ENCODE measurements around the gene WTAP.
"Not testable (repeated sequence)": the region's sequence is repeated elsewhere in the genome, so short reads cannot be mapped to it uniquely, and the experiment has no call there.

WTAP gene

DNA sequence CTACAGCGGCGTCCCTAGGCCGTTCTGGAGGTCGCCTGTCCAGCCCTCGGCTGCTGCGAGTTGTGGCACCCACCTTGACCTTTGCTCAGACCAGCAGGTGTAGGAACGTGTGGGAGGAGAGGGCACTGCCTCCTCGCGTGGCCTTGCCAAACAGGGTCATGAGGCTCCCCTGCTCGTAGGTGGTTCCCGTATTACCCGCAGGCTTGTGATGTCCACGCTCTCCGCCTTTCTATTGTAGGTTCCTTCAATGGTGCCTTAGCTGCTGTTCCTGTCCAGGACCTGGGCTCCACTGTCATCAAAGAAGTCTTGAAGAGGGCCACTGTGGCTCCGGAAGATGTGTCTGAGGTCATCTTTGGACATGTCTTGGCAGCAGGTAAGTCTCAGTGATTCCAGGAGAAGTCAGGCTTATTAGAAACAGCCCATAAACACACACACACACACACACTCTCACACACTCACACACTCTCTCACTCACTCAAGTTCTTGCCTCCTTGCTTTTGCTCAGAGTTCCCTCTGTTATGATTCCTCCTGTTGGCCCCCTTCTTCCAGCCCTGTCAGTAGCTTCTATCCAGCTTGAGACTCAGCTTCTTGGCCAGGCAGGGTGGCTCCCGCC is 35.5 kb downstream of the WTAP start:
- no peak for FAIRE-seq

DNA sequence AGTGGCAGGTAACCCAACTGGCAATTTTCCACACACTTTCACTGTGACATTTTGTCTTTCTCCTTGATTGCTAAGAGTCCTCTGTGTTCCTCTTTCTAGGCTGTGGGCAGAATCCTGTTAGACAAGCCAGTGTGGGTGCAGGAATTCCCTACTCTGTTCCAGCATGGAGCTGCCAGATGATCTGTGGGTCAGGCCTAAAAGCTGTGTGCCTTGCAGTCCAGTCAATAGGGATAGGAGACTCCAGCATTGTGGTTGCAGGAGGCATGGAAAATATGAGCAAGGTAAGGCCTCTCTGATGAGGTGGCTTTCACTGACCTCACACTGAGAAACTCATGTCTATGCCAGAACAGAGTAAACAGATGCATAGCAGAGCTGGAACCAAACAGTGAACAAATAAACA is 39.6 kb downstream of the WTAP start:
- FAIRE-seq: no peak

DNA sequence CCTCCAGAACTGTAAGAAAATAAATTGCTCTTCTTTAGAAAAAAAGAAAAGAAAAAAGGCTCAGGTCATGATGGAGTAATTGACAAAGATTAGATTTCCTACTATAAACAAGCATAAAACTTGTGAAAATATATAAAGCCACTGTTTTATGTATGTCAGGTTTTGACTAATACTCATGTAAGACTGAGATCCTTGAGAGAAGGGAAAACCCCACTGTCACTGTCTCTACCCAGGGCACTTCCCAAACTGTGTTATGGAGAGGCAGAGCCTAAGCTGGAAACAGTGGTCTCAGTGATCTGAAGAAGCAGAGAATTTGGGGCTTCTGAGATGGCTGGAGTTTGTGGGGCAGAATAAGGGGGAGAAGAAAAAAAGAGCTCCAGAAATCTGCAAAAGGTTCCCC is 42.2 kb downstream of the WTAP start:
- no peak for FAIRE-seq

DNA sequence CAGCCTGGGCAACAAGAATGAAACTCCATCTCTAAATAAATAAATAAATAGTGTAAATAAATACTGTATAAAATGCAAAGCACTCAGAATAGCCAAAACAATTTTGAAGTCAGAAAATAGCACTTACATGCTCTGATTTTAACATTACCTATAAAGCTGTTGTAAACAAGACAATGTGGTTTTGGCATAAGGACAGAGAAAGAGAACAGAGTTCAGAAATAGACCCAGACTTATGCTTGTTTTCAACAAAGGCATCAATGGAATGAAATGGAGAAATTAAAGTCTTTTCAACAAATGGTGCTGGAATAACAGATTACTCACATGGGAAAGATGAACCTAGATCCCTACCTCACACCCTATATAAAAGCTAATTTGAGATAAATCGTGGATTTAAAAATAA is 44.9 kb downstream of the WTAP start:
- no peak for FAIRE-seq

DNA sequence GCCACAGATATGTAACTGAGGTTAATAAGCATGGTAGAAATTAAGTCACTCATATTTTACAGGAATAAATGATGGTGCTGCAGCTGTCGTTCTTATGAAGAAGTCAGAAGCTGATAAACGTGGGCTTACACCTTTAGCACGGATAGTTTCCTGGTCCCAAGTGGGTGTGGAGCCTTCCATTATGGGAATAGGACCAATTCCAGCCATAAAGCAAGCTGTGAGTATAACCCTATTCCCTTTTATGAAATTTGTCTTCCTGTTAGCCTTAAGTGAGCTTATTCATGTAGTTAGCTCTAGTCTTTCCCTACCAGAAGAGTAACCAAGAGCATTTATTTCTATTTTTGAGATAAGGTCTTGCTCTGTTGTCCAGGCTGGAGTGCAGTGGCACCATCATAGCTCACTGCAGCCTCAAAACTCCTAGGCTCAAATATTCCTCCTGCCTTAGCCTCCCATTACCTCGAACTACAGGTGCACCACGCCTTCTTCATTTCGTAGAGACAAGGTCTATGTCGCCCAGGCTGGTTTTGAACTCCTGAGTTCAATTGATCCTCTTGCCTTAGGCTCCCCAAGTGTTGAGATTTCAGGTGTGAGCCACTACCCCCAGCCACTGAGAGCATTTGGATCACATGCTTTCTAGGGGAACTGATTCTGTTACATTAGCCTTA is 50.1 kb downstream of the WTAP start:
- FAIRE-seq: no peak

DNA sequence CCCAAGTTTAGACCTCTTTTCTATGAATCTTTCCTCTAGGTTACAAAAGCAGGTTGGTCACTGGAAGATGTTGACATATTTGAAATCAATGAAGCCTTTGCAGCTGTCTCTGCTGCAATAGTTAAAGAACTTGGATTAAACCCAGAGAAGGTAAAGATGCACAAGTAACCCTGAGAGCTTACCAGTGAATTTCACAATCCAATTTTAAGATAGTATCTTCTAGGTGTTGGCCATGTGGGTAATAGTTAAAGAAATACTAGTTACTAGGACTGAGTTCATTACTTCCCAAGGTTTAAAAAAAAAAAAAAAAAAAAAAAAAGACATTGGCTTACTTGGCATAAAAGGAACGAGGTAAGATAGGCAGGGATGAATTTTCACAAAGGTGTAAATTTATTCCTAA is 50.8 kb downstream of the WTAP start:
- no peak for FAIRE-seq

DNA sequence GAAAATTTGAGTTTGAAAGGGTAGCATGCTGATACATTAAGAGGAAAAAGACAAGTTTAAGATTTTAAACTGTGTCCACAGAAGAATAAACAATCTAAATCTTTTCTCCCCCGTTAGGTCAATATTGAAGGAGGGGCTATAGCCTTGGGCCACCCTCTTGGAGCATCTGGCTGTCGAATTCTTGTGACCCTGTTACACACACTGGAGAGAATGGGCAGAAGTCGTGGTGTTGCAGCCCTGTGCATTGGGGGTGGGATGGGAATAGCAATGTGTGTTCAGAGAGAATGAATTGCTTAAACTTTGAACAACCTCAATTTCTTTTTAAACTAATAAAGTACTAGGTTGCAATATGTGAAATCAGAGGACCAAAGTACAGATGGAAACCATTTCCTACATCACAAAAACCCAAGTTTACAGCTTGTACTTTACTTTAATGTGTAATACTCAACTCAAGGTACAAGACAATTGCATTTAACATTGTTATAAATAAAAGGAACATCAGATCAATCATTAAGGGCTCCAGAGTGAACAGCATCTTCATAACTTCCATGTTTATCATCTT is 51.3 kb downstream of the WTAP start:
- FAIRE-seq: no peak

DNA sequence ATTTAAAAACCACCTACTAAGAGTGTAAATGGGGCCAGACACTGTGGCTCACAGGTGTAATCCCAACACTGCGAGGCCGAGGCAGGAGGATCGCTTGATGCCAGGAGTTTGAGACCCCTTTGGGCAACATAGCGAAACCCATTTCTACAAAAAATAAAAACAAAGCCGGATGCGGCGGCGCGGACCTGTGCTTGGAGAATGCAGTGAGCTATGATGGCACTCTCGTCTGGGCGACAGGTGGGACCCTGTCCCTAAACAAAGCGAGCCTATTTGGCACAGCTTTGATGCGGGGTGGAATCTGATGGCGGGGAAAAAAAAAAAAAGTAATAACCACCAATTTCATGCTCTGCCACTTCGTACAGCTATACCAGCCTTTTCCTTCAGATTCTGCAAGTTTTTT is 61.0 kb downstream of the WTAP start:
- no peak for FAIRE-seq

DNA sequence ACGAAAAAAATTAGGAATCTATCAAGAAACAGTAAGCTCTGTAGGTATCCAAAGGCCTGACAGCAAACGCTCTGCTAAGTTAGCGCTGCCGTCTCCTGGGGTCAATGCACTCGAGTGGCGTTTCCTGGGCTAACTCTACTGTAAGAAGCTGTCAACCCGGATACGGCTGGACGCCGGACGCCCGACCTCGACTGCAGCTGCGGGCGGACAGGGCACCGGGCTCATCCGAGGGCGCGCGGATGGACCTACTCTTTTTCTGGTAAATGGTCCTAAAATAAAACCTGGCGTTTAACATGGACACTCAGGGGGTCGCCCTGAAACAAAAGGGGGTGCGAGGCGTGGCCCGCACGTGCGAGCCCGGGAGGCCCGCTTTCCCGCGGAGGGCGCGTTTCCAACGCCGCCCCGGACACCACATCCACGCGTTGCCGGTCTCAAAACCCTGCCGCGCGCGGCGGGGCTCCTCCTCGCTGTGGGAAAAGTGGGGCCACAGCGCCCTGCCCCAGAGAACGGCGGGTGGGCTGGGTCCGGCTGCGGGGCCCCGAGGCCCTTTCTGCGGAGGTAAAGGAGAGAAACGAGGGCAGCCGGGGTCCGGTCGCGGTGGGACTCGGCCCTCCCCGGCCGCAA is 61.6 kb downstream of the WTAP start:
- FAIRE-seq: no peak

DNA sequence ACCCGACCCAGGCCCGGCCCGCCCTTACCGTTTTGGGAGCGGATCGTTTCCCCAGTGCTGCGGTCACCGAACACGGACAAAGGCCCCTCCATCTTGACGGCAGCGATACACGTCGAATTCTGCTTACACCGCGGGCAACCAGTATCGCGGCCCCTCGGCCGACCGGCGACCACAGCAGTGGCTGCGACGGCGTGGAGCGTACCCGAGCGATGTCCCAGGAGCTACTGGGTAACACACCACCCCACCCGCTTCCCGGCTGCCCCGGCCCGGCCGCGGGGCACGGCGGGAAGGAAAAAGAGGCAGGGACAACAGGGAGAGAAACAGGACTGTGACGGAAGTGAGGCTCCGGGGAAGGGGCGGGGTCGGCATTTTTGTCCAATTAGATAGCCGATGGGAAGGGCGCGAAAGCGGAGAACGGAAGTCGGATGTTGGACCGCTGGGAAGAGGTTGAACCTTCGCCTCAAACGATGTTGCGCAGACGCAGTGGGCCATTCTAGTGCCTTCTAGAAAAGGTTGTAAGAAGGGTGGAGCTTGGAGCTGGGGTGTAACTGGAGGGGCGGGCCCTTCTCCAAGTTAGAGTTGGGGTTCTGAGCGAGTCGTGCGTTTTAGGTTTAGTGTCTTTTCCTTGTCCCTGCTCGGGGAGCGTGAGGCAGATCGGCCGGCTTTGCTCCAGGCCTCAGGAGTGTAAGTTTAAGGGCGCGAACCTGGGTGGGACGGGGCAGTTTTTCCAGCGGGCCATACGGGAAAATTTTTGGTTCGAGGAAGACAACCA is 62.3 kb downstream of the WTAP start, which contains the start of gene TCP1:
Gene TCP1, minus strand, starts transcription at position 226 of the 772 bp plus-strand sequence. Its CDS starts 134 bp downstream, at position 92.
- FAIRE-seq: peak; percentile 96

DNA sequence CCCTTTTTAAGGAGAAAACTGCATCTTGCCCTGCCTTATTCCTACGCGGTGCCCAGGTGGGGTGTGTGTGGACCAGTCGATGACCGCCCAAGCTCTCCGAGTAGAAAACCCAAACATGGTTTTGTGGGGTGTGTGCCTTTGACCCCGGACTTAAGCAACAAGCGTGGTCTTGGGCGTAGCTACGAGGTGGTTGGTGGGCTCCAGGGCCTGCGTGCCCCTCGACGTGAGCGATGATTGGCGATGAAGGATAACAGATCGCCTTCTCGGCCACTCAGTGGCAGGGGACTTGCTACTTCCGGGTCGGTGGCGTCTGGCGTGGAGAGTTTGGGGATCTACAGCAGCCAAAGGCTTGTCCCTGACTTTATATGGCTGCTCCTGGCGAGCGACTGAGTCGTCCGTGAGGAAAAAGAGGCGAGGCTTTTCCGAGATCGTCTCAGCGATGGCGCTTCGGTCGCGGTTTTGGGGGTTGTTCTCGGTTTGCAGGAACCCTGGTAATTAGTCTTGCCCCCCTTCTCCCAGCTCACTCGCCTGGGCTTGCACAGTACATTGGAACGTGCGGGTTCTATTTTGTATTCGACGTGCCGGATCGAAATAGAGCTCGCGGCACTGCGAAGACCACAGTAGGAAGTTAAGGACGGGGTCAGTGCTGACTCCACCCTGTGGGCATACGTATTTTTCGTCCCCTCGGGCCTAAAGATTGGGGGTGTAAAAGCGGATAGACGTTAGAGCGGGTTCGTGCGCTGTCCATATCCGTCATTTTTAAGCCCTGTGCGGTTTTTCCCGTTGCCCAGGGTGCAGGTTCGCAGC is 63.0 kb downstream of the WTAP start, which contains the start of gene MRPL18:
Gene MRPL18, plus strand, starts transcription at position 319 of the 807 bp plus-strand sequence. Its CDS starts 121 bp downstream, at position 440.
- FAIRE-seq: peak; percentile 92

DNA sequence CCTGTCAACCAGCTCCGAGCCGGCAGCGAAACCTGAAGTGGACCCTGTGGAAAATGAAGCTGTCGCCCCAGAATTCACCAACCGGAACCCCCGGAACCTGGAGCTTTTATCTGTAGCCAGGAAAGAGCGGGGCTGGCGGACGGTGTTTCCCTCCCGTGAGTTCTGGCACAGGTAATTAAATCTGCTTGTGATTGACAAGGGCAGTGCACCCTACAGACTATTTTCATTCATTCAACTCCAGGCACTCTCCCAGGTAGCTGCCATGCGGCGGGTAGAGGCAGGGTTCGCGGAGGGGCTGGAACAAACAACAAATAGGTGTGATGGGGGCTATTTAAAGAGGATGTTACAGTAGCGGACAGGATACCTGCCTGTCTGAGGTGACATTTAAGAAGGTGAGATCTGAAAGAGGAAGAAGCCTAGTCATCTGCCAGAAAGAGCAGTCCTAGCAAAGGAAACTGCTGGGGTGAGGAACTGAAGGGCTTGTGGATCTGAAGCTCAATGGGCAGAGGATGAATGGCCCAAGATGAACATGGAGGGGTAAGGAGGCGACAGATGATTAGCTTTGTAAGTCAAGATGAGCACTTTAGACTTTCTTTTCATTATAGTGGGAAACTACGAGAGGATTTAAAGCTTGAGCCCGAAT is 63.8 kb downstream of the WTAP start:
- FAIRE-seq: no peak

DNA sequence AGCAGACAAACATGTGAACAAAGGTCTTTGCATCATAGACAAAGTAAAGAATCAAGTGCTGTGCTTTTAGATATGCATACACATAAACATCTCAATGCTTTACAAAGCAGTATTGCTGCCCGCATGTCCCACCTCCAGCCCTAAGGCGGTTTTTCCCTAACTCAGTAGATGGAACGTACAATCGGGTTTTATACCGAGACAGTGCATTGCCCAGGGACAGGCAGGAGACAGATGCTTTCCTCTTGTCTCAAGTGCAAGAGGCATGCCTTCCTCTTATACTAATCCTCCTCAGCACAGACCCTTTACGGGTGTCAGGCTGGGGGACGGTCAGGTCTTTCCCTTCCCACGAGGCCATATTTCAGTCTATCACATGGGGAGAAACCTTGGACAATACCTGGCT is 67.7 kb downstream of the WTAP start:
- FAIRE-seq: not testable (repeated sequence)

DNA sequence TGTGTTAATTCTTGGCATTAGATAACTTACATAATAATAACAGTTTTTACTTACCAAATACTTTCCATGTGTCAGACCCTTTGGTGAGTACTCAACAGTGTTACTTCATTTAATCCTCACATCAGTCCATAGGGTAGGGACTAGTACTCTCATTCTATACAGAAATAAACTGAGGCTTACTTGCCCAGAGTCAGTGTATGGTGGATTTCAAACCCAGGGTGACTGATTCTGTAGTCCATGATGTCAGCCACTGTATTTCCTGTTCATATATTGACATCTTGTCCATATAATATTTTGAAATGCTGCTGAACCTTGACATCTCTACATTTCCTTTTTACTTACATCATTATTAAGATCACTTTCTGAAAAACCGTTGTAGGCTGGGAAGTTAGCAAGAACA is 70.2 kb downstream of the WTAP start:
- FAIRE-seq: no peak

DNA sequence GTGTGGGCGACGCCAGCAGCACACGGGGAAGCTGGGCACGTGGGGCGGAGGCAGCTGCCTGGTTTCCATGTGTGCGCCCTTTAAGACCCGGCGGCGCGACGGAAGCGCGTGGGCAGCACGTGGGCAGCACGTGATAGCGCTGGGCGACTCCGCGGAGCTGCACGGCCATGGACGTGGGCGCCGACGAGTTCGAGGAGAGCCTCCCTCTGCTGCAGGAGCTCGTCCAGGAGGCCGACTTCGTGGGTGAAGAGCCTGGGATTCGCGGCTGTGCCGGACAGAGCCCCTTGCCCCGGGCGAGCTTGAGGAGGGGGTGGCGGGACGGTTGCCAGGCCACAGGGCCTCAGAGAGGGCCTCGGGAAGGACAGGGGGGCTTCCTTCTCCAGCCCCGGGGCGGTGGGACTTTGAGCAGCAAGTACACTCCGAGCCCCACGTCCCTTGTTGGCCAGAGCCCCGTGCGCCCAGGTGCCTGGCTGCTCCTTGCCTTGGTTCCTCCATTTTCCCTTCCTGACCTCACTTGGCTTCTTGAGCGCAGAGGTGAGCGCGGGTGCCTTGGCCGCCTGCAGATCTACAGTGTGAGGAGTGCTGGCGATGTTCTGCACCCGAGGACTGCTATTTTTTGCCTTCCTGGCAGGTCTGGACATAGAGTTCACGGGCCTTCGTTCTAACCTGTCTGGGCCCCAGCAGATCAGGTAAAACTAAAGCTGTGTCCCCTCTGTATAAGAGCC is 73.0 kb downstream of the WTAP start, which contains the start of gene PNLDC1:
Gene PNLDC1, plus strand, starts transcription at position 136 of the 725 bp plus-strand sequence. Its CDS starts 32 bp downstream, at position 168.
- no peak for FAIRE-seq

DNA sequence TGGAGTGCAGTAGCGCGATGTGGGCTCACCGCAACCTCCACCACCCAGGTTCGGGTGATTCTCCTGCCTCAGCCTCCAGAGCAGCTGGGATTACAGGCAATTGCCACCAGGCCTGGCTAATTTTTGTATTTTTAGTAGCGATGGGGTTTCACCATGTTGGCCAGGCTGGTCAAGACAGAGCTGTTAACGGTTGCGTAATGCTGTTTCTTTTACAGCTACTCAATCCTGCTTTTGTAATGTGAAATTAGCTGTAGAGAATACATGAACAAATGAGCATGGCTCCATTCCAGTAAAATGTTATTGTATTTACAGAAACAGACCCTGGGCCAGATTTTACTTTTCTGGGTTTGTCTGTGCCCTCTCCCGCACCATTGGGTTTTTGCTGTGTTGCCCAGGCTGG is 74.6 kb downstream of the WTAP start:
- no peak for FAIRE-seq

DNA sequence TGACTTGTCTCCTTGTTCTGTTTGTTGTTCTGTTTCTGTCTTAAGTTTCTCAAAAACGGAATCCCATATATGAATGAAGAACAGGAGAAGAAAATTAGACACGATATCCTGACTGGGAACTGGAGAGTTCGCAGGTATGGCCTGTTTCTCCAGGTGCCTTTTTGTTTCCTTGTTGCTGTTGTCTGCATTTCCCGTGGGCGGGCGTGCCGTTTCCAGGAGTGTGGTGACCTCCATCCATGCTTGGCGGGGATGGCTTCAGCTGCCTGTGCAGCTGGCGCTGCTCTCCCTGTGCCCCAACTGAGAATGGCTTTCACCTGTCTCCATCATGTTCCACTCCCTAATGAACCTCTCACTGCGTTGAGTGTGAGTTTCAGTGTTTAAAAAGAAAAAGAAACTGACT is 77.2 kb downstream of the WTAP start:
- no peak for FAIRE-seq

DNA sequence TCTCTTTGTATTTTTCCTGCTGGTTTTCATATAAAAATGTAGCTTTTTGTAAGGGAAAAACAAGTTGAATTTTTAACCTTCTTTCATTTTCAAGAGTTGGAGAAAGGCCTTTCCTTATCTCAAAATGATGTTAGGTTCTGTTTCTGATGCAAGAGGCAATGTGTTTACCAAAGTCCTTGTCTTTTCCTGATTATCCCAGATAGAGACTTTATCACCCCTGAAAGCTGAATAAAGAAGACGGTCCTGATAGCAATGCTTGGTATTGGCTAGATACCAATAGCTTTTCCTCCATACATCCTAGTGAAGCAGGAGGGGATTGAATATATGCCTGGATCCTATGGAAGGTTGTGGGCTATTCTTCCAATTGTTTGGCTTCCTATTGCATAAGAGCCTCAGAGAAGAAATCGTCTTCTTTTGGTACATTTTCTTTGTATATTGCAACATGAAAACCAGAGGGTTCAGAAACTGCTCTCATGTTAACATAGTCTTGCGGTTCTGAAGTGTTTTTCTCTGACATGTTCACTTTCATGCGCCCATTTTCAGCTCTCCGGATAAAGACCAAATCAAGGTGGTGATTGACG is 78.2 kb downstream of the WTAP start:
- FAIRE-seq: no peak
